Activated CD8-positive, alpha-beta T cell treated with anti-CD3 and anti-CD28 coated beads for 36 hours (primary cell): ENCODE results near the gene ADAMTSL4. TPM values are rescaled to one million over a fixed set of nuclear protein-coding genes. Genes with fewer than 3 reads are reported as not detected.

Experiments used
- ATAC-seq: fragments of 200-7000 bp; cut with Tn5 transposase; one replicate; pipeline ENCODE4 v1.10.0; 2021; ENCODE audit warnings: mild to moderate bottlenecking, moderate library complexity
- CTCF ChIA-PET: fragments of 350-600 bp; sonication (Branson Sonifier 250); formaldehyde crosslinking; loops from one replicate; lab custom pipeline; 2021; ENCODE audit warnings: antibody characterized with exemption; lab: Charles Lee
- POLR2A ChIA-PET: fragments of 350-600 bp; sonication (Branson Sonifier 250); formaldehyde crosslinking; loops from one replicate; lab custom pipeline; 2021; ENCODE audit warnings: antibody characterized with exemption; lab: Charles Lee
- DNase-seq: peaks from one replicate; pipeline ENCODE4 v3.0.0-alpha.2; 2020
- H3K27ac Mint-ChIP-seq: one replicate; pipeline ENCODE4 v1.8.0; 2021; ENCODE audit warnings: mild to moderate bottlenecking, mixed read lengths
- H3K27me3 Mint-ChIP-seq: one replicate; pipeline ENCODE4 v1.8.0; 2021; ENCODE audit warnings: mixed read lengths
- H3K36me3 Mint-ChIP-seq: one replicate; pipeline ENCODE4 v1.8.0; 2021; ENCODE audit warnings: low read depth, mixed read lengths
- H3K4me1 Mint-ChIP-seq: one replicate; pipeline ENCODE4 v1.8.0; 2021; ENCODE audit warnings: low read depth, mixed read lengths
- H3K4me3 Mint-ChIP-seq: one replicate; pipeline ENCODE4 v1.8.0; 2021; ENCODE audit warnings: mild to moderate bottlenecking, moderate library complexity, mixed read lengths
- H3K9me3 Mint-ChIP-seq: one replicate; pipeline ENCODE4 v1.8.0; 2021; ENCODE audit warnings: mixed read lengths
- intact Hi-C: fragments of 100-400 bp; cut with micrococcal nuclease; formaldehyde crosslinking; loops from one replicate; pipeline ENCODE4 v1.10.0; 2022
- total RNA-seq, 2 experiments: library from RNA; stranded (reverse); gene quantifications; one replicate each; pipeline ENCODE4 v1.2.3, GENCODE V29; 2021
- TF ChIP-seq, protein P1 (sequence below): fragments of 200-600 bp; IDR thresholded peaks from one replicate; pipeline ENCODE4 v1.8.0; 2022; ENCODE audit warnings: antibody characterized with exemption, mild to moderate bottlenecking

The ADAMTSL4 gene
- total RNA-seq, 2 experiments from 2014 or later = 0.11 to 0.20 TPM

DNA sequence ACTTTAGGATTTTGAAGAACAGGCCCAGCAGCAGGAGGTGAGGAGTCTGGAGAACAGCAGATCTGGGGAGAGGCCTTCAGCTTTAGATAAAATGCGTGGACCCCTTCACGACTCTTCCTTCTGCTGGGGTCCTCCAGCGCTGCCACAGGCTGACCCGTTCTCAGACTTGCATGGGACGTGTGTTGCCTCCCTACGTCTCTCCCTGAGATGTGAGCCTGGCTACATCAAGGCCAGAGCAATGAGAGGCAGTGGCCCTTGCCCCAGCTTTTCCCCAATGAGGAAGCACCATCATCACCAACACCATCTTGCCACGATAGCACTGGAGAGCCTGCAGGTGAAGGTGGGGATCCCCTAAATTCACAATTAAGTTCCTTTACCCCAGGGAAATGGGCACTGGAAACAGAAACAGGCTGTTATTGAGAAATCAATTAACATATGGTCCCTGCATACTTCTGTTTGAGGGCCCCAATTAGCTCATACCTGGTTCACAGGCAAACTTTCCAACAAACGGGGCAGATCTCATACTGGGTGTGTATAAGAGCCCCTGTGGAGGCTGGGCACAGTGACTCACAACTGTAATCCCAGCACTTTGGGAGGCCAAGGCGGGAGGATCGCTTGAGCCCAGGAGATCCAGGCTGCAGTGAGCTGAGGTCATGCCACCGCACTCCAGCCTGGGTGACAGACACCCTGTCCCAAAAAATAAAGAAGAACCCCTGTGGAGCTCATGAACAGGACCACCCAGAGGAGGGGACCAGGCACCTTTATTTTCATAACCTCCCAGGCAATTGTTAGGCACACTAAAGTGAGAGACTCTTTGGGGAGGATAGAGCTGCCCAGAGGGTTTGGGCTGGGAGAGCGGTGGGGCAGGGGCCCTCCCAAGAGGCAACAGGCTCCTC lies 12.1 kb upstream of the ADAMTSL4 start:
- TF ChIP-seq, protein P1, sequence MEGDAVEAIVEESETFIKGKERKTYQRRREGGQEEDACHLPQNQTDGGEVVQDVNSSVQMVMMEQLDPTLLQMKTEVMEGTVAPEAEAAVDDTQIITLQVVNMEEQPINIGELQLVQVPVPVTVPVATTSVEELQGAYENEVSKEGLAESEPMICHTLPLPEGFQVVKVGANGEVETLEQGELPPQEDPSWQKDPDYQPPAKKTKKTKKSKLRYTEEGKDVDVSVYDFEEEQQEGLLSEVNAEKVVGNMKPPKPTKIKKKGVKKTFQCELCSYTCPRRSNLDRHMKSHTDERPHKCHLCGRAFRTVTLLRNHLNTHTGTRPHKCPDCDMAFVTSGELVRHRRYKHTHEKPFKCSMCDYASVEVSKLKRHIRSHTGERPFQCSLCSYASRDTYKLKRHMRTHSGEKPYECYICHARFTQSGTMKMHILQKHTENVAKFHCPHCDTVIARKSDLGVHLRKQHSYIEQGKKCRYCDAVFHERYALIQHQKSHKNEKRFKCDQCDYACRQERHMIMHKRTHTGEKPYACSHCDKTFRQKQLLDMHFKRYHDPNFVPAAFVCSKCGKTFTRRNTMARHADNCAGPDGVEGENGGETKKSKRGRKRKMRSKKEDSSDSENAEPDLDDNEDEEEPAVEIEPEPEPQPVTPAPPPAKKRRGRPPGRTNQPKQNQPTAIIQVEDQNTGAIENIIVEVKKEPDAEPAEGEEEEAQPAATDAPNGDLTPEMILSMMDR = no peak
- H3K36me3 Mint-ChIP-seq = no peaks in the 10 kb centered on the region
- POLR2A ChIA-PET = interaction anchor here (0.7 to 0.8 kb wide), 2 partner anchors 11 to 21 kb away, joined by 3 read pairs; no protein-coding TSS in a partner anchor
- ATAC-seq = no peak
- no peak for DNase-seq
- no peaks in the 10 kb centered on the region for H3K9me3 Mint-ChIP-seq
- no peaks in the 10 kb centered on the region for H3K4me1 Mint-ChIP-seq
- H3K4me3 Mint-ChIP-seq = no peak overlapping the region
- intact Hi-C loops = no loop called here
- CTCF ChIA-PET = interaction anchor here (1.2 to 2.4 kb wide), 2 partner anchors 12 to 23 kb away, joined by 3 to 10 read pairs; partner anchors contain the start of gene ADAMTSL4
- H3K27ac Mint-ChIP-seq = no peak overlapping the region
- H3K27me3 Mint-ChIP-seq = no peaks in the 10 kb centered on the region

DNA sequence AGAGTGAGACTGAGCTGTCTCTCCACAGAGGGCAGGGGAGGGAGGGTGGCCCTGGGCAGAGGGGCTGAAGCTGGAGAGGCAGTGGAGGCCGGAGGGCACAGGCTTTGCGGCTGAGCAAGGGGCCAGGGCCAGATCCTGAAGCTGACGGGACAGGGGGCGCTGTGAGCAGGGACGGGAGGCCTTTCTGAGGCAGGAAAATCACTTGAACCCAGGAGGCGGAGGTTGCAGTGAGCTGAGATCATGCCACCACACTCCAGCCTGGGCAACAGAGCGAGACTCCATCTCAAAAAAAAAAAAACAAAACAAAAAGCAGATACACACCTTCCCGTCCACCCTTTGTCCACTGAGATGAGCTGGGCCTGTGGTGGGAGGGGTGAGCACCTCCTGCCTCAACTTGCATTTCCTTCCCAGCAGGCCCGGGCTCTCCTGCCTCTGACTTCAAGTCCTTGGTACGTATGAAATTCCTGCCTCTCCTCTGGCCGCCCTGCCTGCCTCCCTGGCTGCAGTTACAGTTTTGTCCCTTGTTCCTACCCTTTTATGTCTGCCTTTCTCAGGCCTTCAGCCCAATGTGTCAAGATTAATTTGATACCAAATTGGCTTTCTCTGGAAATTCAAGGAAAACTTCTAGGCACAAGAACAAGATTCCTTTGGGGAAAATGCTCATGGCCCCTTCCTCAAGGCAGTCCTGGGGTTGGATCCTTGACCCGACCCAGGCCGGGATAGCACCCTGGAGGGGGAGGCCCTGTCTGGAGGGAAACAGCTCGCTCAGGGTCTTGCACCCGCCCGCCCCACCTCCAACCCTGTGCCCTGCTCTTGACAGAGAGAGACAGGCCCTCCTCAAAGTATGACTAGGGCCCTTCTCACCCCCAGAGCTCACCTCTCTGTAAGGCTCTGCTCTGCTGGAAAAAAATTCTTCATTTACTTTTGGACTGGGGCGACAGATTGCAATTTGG lies 11.2 kb upstream of the ADAMTSL4 start:
- Mint-ChIP-seq H3K27ac (no peak overlapping the region), H3K4me3 (no peak overlapping the region), H3K36me3 (no peaks in the 10 kb centered on the region), H3K4me1 (no peaks in the 10 kb centered on the region), H3K9me3 (no peaks in the 10 kb centered on the region), H3K27me3 (no peaks in the 10 kb centered on the region)
- intact Hi-C loops = no loop called here
- ChIA-PET POLR2A (no interaction called here), CTCF (interaction anchor here (1.2 kb wide), 1 partner anchor 11 kb away, joined by 3 read pairs; the partner anchor contains the start of gene ADAMTSL4)
- ATAC-seq (no peak), DNase-seq (no peak)
- TF ChIP-seq, protein P1 = no peak

DNA sequence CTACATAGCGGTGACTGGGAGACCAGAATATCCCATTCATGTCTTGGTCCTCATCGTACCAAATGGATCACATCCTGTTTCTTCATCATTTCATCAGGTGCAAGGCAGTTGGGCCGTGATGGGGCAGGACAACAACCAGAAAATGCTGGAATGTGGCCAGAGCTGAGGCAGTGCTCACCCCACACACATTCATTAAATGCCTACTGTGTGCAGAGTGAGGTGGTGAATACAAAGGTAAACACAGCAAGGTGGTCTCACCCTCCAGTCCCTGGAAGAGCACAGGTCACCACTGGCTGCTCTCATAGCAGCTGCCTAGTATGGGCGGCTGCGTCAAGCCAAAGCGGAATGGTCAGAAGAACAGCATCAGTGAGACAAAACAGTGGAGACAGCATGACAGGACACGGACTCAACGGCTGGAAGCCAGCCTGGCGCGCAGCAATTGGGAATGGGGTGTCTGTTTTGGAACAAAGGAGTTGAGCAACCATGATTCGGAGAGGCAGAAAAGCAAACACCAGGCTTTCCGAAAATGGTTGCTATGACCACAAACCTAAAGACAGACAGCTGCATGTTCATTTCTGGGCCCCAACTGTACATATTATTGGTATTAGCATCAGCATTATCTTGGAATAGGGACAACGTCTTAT lies 5.6 kb upstream of the ADAMTSL4 start:
- Mint-ChIP-seq H3K4me1 (peaks cover 3% of the 10 kb centered on the region), H3K9me3 (no peaks in the 10 kb centered on the region), H3K36me3 (no peaks in the 10 kb centered on the region), H3K4me3 (no peak overlapping the region), H3K27ac (no peak overlapping the region), H3K27me3 (peaks cover 14% of the 10 kb centered on the region)
- POLR2A ChIA-PET = interaction anchor here (0.6 to 1.3 kb wide), 3 partner anchors 66 to 175 kb away, joined by 3 read pairs; no protein-coding TSS in a partner anchor
- intact Hi-C loops = no loop called here
- CTCF ChIA-PET = interaction anchor here (1.2 to 3.5 kb wide), 3 partner anchors 11 to 25 kb away, joined by 3 to 16 read pairs (median 4); no protein-coding TSS in a partner anchor
- DNase-seq (no peak), ATAC-seq (no peak)
- TF ChIP-seq, protein P1 = no peak

DNA sequence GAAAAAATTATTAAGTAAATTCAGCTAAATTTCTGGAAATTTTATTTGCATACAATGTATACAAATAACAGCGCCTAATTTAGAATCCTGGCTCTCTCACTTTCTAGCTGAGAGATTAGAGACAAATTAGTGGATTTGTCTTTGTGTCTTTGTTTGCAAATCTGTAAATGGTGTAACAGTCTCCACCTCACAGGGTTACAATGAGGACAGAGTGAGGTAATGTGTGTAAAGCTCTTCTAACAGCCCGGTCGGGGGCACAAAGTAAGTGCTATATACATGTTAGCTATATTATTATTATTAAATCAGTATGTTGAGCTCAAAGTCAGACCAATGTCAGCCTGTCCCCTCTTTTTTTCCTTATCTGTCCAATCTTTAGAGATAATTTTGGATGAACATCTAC lies 5.0 kb upstream of the ADAMTSL4 start:
- TF ChIP-seq, protein P1 = no peak
- Mint-ChIP-seq H3K36me3 (no peaks in the 10 kb centered on the region), H3K27ac (no peak overlapping the region), H3K9me3 (no peaks in the 10 kb centered on the region), H3K27me3 (peaks cover 14% of the 10 kb centered on the region), H3K4me3 (no peak overlapping the region), H3K4me1 (peaks cover 3% of the 10 kb centered on the region)
- intact Hi-C loops = no loop called here
- POLR2A ChIA-PET = interaction anchor here (0.6 to 1.3 kb wide), 3 partner anchors 67 to 175 kb away, joined by 3 read pairs; no protein-coding TSS in a partner anchor
- no peak for DNase-seq
- ATAC-seq = no peak
- CTCF ChIA-PET = interaction anchor here (1.2 to 3.5 kb wide), 4 partner anchors 12 to 289 kb away, joined by 3 to 16 read pairs (median 4); no protein-coding TSS in a partner anchor
